Activated CD8-positive, alpha-beta T cell treated with anti-CD3 and anti-CD28 coated beads for 36 hours (primary cell): Measurements from ENCODE around the gene GRIK3. TPM values are rescaled to one million over a fixed set of nuclear protein-coding genes. Genes with fewer than 3 reads are reported as not detected.

Experiments used
- ATAC-seq: fragments of 200-7000 bp; cut with Tn5 transposase; one replicate; pipeline ENCODE4 v1.10.0; 2021; ENCODE audit warnings: mild to moderate bottlenecking, moderate library complexity
- CTCF ChIA-PET: fragments of 350-600 bp; sonication (Branson Sonifier 250); formaldehyde crosslinking; loops from one replicate; lab custom pipeline; 2021; ENCODE audit warnings: antibody characterized with exemption; lab: Charles Lee
- POLR2A ChIA-PET: fragments of 350-600 bp; sonication (Branson Sonifier 250); formaldehyde crosslinking; loops from one replicate; lab custom pipeline; 2021; ENCODE audit warnings: antibody characterized with exemption; lab: Charles Lee
- DNase-seq: peaks from one replicate; pipeline ENCODE4 v3.0.0-alpha.2; 2020
- H3K27ac Mint-ChIP-seq: one replicate; pipeline ENCODE4 v1.8.0; 2021; ENCODE audit warnings: mild to moderate bottlenecking, mixed read lengths
- H3K27me3 Mint-ChIP-seq: one replicate; pipeline ENCODE4 v1.8.0; 2021; ENCODE audit warnings: mixed read lengths
- H3K36me3 Mint-ChIP-seq: one replicate; pipeline ENCODE4 v1.8.0; 2021; ENCODE audit warnings: low read depth, mixed read lengths
- H3K4me1 Mint-ChIP-seq: one replicate; pipeline ENCODE4 v1.8.0; 2021; ENCODE audit warnings: low read depth, mixed read lengths
- H3K4me3 Mint-ChIP-seq: one replicate; pipeline ENCODE4 v1.8.0; 2021; ENCODE audit warnings: mild to moderate bottlenecking, moderate library complexity, mixed read lengths
- H3K9me3 Mint-ChIP-seq: one replicate; pipeline ENCODE4 v1.8.0; 2021; ENCODE audit warnings: mixed read lengths
- CTCF ChIP-seq: fragments of 200-600 bp; IDR thresholded peaks from one replicate; pipeline ENCODE4 v1.8.0; 2022; ENCODE audit warnings: antibody characterized with exemption, mild to moderate bottlenecking
- intact Hi-C: fragments of 100-400 bp; cut with micrococcal nuclease; formaldehyde crosslinking; loops from one replicate; pipeline ENCODE4 v1.10.0; 2022
- total RNA-seq, 2 experiments: library from RNA; stranded (reverse); gene quantifications; one replicate each; pipeline ENCODE4 v1.2.3, GENCODE V29; 2021

Gene GRIK3
- total RNA-seq, 2 experiments from 2014 or later: not detected

GRCh38 chr1:37051346-37051745 lies 17.0 kb upstream of the GRIK3 start:
- ChIA-PET CTCF (no interaction called here), POLR2A (no interaction called here)
- no peak for ATAC-seq
- Mint-ChIP-seq H3K27ac (no peak overlapping the region), H3K27me3 (no peaks in the 10 kb centered on the region), H3K9me3 (no peaks in the 10 kb centered on the region), H3K4me3 (no peak overlapping the region), H3K4me1 (no peaks in the 10 kb centered on the region), H3K36me3 (no peaks in the 10 kb centered on the region)
- intact Hi-C loops: no loop called here
- TF ChIP-seq CTCF: no peak
- no peak for DNase-seq

- Mint-ChIP-seq H3K27me3 (peaks cover 5% of the 10 kb centered on the region), H3K4me3 (no peak overlapping the region), H3K27ac (no peak overlapping the region), H3K9me3 (no peaks in the 10 kb centered on the region), H3K4me1 (no peaks in the 10 kb centered on the region), H3K36me3 (no peaks in the 10 kb centered on the region)
- intact Hi-C loops: no loop called here
- ChIA-PET CTCF (no interaction called here), POLR2A (no interaction called here)
- DNase-seq (no peak), ATAC-seq (no peak)
- TF ChIP-seq CTCF: no peak
Observed at GRCh38 chr1:37047542-37047941, 13.2 kb upstream of the GRIK3 start.

DNA sequence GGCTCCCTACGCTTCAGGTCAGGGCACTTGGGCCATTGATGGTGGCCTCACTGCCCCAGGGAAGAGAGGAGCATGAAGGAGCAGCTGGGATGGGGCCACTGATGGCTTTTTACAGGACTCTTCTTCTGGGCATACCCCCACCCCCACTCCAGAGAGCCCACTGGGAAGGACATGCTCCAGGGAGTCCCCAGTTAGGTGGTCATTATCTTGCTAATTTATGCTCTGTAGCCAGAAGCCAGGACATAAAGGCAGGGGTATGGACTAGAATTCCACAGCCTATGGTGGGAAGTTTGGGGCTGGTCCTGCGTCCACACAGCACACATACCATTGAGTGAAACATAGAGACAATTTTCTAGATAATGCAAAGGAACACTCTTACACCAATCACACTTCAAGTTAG lies 8.8 kb upstream of the GRIK3 start:
- ChIA-PET CTCF (no interaction called here), POLR2A (no interaction called here)
- H3K4me3 Mint-ChIP-seq: no peak overlapping the region
- ATAC-seq (no peak), DNase-seq (no peak)
- no peak overlapping the region for H3K27ac Mint-ChIP-seq
- intact Hi-C loops: no loop called here
- H3K9me3 Mint-ChIP-seq: no peaks in the 10 kb centered on the region
- no peak for TF ChIP-seq CTCF
- no peaks in the 10 kb centered on the region for H3K36me3 Mint-ChIP-seq
- peaks cover 36% of the 10 kb centered on the region for H3K27me3 Mint-ChIP-seq
- no peaks in the 10 kb centered on the region for H3K4me1 Mint-ChIP-seq

DNA sequence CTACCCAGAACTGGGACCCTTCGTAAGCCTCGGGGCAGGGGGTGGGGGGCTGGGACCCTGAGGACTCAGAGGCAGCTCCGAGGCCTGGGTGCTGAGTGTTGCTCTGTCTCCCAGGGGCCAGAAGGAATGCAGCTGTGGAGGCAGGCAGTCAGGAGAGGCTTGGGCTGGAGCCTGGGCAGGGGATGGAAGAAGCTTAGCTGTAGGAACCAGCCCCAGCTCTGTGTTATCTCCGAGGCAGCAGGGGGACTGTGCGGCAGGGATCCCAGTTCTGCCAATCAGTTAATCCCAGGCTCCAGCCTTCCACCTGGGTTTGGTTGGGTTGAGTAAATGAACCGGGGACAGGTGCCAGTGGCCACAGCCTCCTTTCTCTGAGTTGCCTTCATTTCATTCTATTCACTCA lies 8.2 kb upstream of the GRIK3 start:
- Mint-ChIP-seq H3K4me1 (no peaks in the 10 kb centered on the region), H3K36me3 (no peaks in the 10 kb centered on the region), H3K4me3 (no peak overlapping the region), H3K27me3 (peaks cover 39% of the 10 kb centered on the region), H3K9me3 (no peaks in the 10 kb centered on the region), H3K27ac (no peak overlapping the region)
- ChIA-PET CTCF (no interaction called here), POLR2A (no interaction called here)
- intact Hi-C loops: no loop called here
- no peak for TF ChIP-seq CTCF
- no peak for ATAC-seq
- DNase-seq: no peak

- H3K4me1 Mint-ChIP-seq: no peaks in the 10 kb centered on the region
- POLR2A ChIA-PET: no interaction called here
- intact Hi-C loops: no loop called here
- no peak overlapping the region for H3K4me3 Mint-ChIP-seq
- ATAC-seq (no peak), DNase-seq (no peak)
- no peak overlapping the region for H3K27ac Mint-ChIP-seq
- CTCF ChIA-PET: no interaction called here
- no peaks in the 10 kb centered on the region for H3K9me3 Mint-ChIP-seq
- H3K36me3 Mint-ChIP-seq: no peaks in the 10 kb centered on the region
- TF ChIP-seq CTCF: no peak
- H3K27me3 Mint-ChIP-seq: peaks cover 46% of the 10 kb centered on the region
Observed at GRCh38 chr1:37041483-37041882, 7.2 kb upstream of the GRIK3 start.
